Measurements from ENCODE around the gene LYL1.
A peak's percentile ranks its signal among the peaks of the same experiment; 100 is the strongest.

Gene LYL1

GRCh38 chr19:13093407-13094105 lies 9.1 kb downstream of the LYL1 start:
- DNase-seq (ENCODE audit: low spot score) = peak; percentile 96
- peak; percentile 83 for TF ChIP-seq CTCF (IDR thresholded peaks at IDR 0.05; ENCODE audit: extremely low read depth, missing control alignments)

GRCh38 chr19:13092606-13093235 lies 9.9 kb downstream of the LYL1 start:
- DNase-seq (ENCODE audit: low spot score) = no peak
- TF ChIP-seq CTCF (IDR thresholded peaks at IDR 0.05; ENCODE audit: extremely low read depth, missing control alignments) = no peak

GRCh38 chr19:13092158-13092543 lies 10.5 kb downstream of the LYL1 start:
- TF ChIP-seq CTCF (IDR thresholded peaks at IDR 0.05; ENCODE audit: extremely low read depth, missing control alignments) = no peak
- no peak for DNase-seq (ENCODE audit: low spot score)

- no peak for DNase-seq (ENCODE audit: low spot score)
These were observed 11.1 kb downstream of the LYL1 start for GRCh38 chr19:13091400-13092157.

GRCh38 chr19:13090511-13091231 lies 12.0 kb downstream of the LYL1 start:
- DNase-seq (ENCODE audit: low spot score) = no peak
- TF ChIP-seq CTCF (IDR thresholded peaks at IDR 0.05; ENCODE audit: extremely low read depth, missing control alignments) = no peak

More at GRCh38 chr19:13091400-13092157, 11.1 kb downstream of the LYL1 start:
- no peak for TF ChIP-seq CTCF (IDR thresholded peaks at IDR 0.05; ENCODE audit: extremely low read depth, missing control alignments)

- no peak for DNase-seq (ENCODE audit: low spot score)
- no peak for TF ChIP-seq CTCF (IDR thresholded peaks at IDR 0.05; ENCODE audit: extremely low read depth, missing control alignments)
These were observed 12.7 kb downstream of the LYL1 start for GRCh38 chr19:13089857-13090507.

Data from GM20000 (cell line).